ENCODE data around the gene AP5B1. TPM values are rescaled to one million over a fixed set of nuclear protein-coding genes. Genes with fewer than 3 reads are reported as not detected.

The AP5B1 gene
- total and polyA plus RNA-seq, 2 of the 8 experiments (the other 6 are each of a cell fraction or from before 2014, with no cell fraction given): 7.6 to 10.0 TPM

DNA sequence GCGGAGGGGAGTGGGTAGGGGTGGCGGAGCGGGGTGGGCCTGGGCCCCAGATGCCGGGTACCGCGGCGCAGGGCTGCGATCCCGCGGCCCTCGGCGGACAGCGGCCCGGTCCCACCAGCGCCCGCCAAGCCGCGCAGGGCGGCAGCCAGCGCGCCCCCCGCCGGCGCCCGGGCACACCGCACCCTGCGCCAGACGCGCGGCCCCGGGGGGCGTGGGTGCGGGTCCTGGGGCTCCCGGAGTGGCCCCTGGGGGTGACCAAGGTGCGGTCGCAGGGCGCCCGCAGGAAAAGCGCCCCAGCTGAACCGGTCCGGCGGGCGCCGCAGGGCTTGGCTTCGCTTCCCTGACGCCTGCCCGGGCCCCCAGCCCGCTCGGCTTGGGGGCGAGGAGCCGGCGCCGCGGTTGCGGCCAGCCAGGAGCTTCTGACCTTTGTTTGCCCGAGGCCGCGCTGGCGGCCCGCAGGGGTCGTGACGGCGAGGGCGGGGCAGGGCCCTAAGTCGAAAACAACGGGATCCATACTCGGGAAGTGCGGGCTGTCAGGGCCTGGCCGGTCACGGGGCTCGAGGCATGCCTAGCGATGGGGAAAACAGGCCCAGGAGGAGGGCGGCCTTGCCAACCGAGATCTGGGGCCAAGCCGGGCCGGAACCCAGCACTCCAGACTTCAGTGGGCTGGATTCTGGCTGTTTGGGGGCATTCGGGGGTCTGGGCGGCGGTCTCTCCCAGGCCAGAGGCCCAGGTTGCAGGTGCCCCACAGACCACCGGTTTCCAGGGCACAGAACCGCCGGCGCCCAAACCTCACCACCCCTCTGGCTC is 581 bp upstream of the AP5B1 start:
- Histone ChIP-seq H2BK120ac (replicated peaks; ENCODE audit: low read depth, low read length) (no peak overlapping the region), H3K56ac (replicated peaks; ENCODE audit: insufficient read length, low read depth, low read length) (no peak overlapping the region), H3K23me2 (ENCODE audit: low read depth, low read length) (peaks cover 7% of the 10 kb centered on the region; the same call in 1 of the 2 replicates), H2BK5ac (ENCODE audit: low read depth, low read length) (no peak overlapping the region), H3K36me3 (ENCODE audit: control insufficient read depth in 2 of 4, insufficient read depth in 4 of 4, low read length in 3 of 4) (peaks cover 0 to 11% (median 0%) of the 10 kb centered on the region in 4 experiments; a peak in 3 of 8 replicates), H3K14ac (ENCODE audit: insufficient read length) (no peak overlapping the region), H3K27ac (ENCODE audit: low read depth, low read length) (no peak overlapping the region), H3K79me2 (ENCODE audit: control insufficient read depth in 1 of 2, insufficient read depth in 2 of 2, low read length in 2 of 2) (no peaks in the 10 kb centered on the region), H2AK5ac (ENCODE audit: low read depth, low read length) (no peak overlapping the region), H2BK12ac (ENCODE audit: low read depth, low read length) (peak overlapping the region; percentile 39; the same call in 1 of the 2 replicates), H3K18ac (ENCODE audit: extremely low read depth, low read length) (peak overlapping the region; percentile 19; the same call in 1 of the 2 replicates), H3K9ac (replicated peaks in 1 of 4; ENCODE audit: extremely low read depth in 1 of 4, low read depth in 3 of 4, low read length in 3 of 4) (no peak overlapping the region), H3K4ac (replicated peaks; ENCODE audit: insufficient read length, low read depth, low read length) (no peak overlapping the region), H2BK15ac (ENCODE audit: low read length) (no peak overlapping the region), H3K27me3 (replicated peaks in 1 of 4; ENCODE audit: control insufficient read depth in 3 of 4, extremely low read depth in 1 of 4, insufficient read depth in 3 of 4, low read length in 3 of 4) (peaks cover 13 to 36% (median 32%) of the 10 kb centered on the region in 4 experiments), H3K9me3 (ENCODE audit: insufficient read depth in 2 of 2, low read depth in 1 of 2, low read length in 1 of 2) (no peaks in the 10 kb centered on the region), H2AFZ (ENCODE audit: low read length) (no peak overlapping the region), H3K4me2 (ENCODE audit: insufficient read depth in 1 of 2, low read depth in 2 of 2, low read length in 2 of 2) (peak overlapping the region; percentile 29 to 80), H2BK20ac (ENCODE audit: low read length) (no peak overlapping the region), H4K8ac (ENCODE audit: extremely low read depth, insufficient read depth, low read length) (peak overlapping the region; percentile 88; the same call in 1 of the 2 replicates), H3K4me3 (ENCODE audit: extremely low read depth in 1 of 4, insufficient read depth in 2 of 4, low read depth in 3 of 4, low read length in 4 of 4) (peak overlapping the region; percentile 9 to 89 (median 32); a peak in 7 of 8 replicates), H3K23ac (ENCODE audit: insufficient read length) (no peak overlapping the region), H4K91ac (replicated peaks; ENCODE audit: insufficient read length, low read length) (peak overlapping the region; percentile 85), H4K5ac (ENCODE audit: insufficient read length, low read depth, low read length) (peak overlapping the region; percentile 10), H3K4me1 (replicated peaks in 1 of 4; ENCODE audit: control insufficient read depth in 3 of 4, insufficient read depth in 4 of 4, low read length in 3 of 4) (peaks cover 0 to 20% (median 7%) of the 10 kb centered on the region in 4 experiments; a peak in 6 of 7 replicates), H4K20me1 (replicated peaks in 1 of 2; ENCODE audit: control insufficient read depth in 1 of 2, insufficient read depth in 2 of 2, low read length in 2 of 2) (peaks cover 1 to 19% of the 10 kb centered on the region in 2 experiments), H3K79me1 (ENCODE audit: low read depth, low read length) (0 out of 2 replicates have a peak, but pooled peaks cover 2% of the 10 kb centered on the region)
- FAIRE-seq (no peak), DNase-seq (ENCODE audit: low read depth in 1 of 2, low spot score in 2 of 2) (peak in 1 of 2 experiments; percentile 82)
- ChIA-PET CTCF (ENCODE audit: partially characterized antibody) (interaction anchor here (1.1 to 13.2 kb wide), 17 partner anchors 11 to 496 kb away, joined by 3 to 347 read pairs (median 20); partner anchors contain the start of genes CCDC85B, FIBP, RNASEH2C and SNX32), POLR2A (ENCODE audit: partially characterized antibody) (interaction anchor here (0.9 to 2.3 kb wide), 7 partner anchors 16 to 78 kb away, joined by 3 to 9 read pairs (median 5); partner anchors contain the start of genes CFL1, MUS81 and SNX32)
- 20% methylated on average over 39 of the region's 83 CpGs; no CpG with 5 or more reads in 1 of the 2 experiments for WGBS, 2 experiments (ENCODE audit: extremely low coverage in 1 of 2, insufficient coverage in 1 of 2, insufficient read length in 1 of 2, insufficient replicate concordance in 2 of 2, low coverage in 1 of 2, low lambda C conversion rate in 2 of 2, missing lambda C conversion rate in 1 of 2)
- TF ChIP-seq TAF7 (optimal IDR thresholded peaks at IDR 0.05; ENCODE audit: borderline replicate concordance, low read depth, low read length) (peak; percentile 25), YY1 (IDR thresholded peaks at IDR 0.05; ENCODE audit: low read depth, low read length) (0 out of 2 replicates have a peak, but pooled peaks have one; percentile 3), BACH1 (IDR thresholded peaks at IDR 0.05; ENCODE audit: low read length) (0 out of 2 replicates have a peak, but pooled peaks have one; percentile 5), MAX (IDR thresholded peaks at IDR 0.05) (peak; percentile 54; the same call in 1 of the 2 replicates), GTF2F1 (IDR thresholded peaks at IDR 0.05; ENCODE audit: borderline replicate concordance, low read depth, low read length) (no peak), E2F6 (IDR thresholded peaks at IDR 0.05) (peak; percentile 29; the same call in 1 of the 2 replicates), SIN3A (conservative IDR thresholded peaks at IDR 0.05 in 1 of 2, IDR thresholded peaks at IDR 0.05 in 1 of 2; ENCODE audit: low read depth in 1 of 2, low read length in 2 of 2) (0 out of 4 replicates have a peak, but pooled peaks of 1 of the 2 experiments have one; percentile 23), TBP (IDR thresholded peaks at IDR 0.05; ENCODE audit: low read depth, low read length) (peak; percentile 35; the same call in 1 of the 2 replicates), SIRT6 (IDR thresholded peaks at IDR 0.05; ENCODE audit: low read length) (no peak)
